HG03442 (cell line): ENCODE measurements around the gene NPFF.

Source experiments
- ATAC-seq: cut with Tn5 transposase; IDR thresholded peaks from one replicate; pipeline ENCODE4 v1.9.1; 2021; ENCODE audit warnings: mild to moderate bottlenecking, moderate library complexity; ENCODE audit not compliant: unreplicated experiment

The NPFF gene

DNA sequence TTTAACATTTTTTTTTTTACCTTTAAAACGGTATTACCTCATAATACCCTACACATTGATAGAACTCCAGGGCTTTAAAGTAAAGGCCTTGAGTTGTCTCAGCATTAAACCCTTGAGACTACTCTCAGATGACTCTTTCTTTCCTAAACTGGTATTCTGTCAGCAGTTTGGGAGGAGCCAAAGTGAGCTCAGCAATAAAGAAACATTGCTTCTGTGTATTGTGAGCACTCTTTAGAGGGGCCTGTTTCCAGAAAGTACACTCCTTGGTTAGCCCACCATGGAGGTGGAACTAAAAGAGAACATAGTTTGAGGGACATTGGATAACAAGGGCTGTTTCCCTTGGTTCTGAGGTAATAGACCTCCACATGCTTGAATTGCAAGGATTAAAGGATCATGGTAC lies 28.4 kb downstream of the NPFF start:
- no peak for ATAC-seq

DNA sequence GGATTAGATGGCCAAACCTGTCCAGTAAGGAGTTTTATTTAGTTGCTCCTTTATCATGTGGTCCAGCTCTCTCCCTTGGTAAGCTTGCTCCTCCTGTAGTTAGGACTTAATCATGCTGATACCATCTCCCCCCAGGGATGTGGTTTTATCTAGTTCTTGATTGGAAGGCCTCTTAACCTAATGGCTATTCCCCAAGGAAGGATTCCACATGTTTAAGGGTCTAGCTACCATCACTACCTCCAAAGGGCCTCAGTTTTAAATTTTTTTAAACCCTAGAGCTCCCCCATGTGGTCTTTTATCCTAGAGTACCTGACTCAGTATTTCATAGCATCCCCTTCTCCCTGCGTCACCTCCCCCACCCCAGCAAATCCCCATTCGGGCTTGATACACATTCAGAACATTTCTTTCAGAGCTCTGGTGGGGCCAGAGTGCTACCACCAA lies 30.5 kb downstream of the NPFF start:
- no peak for ATAC-seq

DNA sequence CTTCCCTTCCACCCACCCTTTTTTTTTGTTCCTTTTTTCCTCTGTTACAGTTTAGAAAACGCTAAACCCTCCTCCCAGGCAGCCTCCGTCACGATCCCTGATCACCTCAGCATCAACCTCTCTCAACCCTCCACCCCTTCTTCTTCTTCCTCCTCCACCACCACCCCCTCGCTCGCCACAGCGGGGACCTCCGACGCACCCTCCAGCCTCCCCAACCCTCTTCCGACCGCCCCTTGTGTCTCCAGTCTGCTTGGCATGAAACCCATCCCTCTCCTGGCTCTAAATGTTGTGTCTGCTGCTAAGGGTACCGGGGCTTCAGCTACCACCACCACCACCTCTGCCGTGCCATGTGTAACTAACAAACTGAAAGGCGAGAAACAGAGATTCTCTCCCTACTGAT lies 32.5 kb downstream of the NPFF start:
- no peak for ATAC-seq

DNA sequence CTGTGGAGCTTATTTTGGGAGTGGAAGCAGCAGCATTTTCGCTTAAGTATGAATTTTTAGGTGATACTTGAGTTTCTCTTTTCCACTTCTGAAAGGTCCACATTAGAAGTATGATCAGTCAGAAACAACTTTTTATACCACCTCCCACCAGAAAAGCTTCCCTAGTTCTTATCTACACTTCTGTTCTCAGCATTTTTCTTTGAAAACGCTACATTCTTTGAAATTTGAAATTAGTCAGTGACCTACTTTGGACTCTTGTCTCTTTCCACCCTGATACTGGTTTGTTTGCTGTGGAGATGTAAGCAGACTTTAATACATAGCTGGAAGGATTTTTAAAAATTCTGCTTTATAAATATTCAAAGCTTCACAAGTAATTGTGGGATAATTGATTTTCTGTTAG lies 33.2 kb downstream of the NPFF start:
- no peak for ATAC-seq

DNA sequence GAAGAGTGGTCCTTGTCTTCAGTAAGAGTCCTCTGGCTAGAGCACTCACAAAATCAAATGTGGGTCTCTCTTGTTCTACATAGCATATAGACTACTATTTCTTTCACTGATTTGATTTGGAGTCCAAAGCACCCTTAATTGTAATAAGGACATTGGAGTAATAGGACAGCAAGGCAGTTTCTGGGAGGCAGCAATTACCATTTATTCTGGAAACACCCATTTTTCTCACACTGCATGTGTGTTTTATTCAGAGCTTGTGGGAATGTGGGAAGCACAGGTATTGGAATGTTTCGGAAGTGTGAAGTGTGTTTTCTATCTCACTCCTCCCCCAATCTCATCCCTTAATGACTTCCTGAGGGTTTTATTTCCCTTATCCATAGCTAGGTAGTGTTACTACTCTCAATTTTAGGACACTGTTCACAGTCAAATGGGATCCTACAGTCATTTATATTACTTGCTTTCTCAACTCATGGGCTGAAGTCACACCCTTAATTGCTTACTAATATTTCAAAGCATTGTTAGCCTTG lies 35.2 kb downstream of the NPFF start:
- ATAC-seq, result no peak

DNA sequence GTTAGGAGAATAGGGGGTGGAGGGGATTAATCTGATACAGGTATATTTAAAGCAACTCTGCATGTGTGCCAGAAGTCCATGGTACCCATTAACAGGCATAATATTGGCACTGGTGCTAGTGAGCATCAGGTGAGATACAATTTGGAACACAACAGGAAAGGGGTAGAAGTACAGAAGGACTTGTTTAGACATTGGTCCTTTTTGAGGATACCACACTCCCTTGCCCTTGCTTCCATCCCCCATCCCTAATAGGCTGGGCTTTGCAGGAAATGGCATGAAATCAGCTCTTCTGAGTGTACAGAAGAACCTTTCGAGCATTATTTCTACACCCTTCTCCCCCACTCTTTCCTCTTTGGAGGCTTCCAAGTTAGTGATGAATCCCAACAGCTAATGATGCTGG lies 39.0 kb downstream of the NPFF start:
- no peak for ATAC-seq

DNA sequence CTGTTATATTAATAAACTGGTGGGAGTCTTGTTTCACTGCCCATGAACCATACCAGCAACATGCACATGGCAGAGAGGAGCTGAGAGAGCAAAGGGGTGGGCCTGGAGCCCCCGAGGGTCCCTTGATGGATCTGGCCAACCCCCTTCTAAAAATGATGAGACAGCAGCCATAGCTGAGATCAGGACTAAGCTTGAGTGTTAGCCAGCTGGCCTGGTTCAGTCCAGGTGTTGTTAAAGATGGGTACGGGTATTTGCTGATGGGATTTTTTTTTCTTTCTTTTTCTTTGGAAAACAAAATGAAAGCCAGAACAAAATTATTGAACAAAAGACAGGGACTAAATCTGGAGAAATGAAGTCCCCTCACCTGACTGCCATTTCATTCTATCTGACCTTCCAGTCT lies 39.4 kb downstream of the NPFF start:
- ATAC-seq, result no peak

DNA sequence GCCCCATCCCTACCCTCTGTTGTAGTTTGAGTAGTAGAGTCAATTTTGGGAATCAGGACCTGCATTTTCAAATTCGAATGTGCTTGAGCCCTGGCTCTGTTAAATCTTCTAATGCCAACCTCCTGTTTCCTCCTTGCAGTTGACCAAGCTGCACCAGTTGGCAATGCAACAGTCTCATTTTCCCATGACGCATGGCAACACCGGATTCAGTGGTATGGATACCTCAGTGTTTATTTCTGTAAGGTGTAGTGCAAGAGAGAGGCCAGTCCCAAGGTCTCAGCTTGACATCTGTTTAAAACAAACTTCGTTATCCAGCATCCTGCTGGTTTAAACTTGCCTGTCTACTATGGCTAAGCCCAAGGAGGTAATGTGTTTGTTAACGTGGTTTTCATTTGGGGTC lies 40.2 kb downstream of the NPFF start:
- ATAC-seq, result no peak

DNA sequence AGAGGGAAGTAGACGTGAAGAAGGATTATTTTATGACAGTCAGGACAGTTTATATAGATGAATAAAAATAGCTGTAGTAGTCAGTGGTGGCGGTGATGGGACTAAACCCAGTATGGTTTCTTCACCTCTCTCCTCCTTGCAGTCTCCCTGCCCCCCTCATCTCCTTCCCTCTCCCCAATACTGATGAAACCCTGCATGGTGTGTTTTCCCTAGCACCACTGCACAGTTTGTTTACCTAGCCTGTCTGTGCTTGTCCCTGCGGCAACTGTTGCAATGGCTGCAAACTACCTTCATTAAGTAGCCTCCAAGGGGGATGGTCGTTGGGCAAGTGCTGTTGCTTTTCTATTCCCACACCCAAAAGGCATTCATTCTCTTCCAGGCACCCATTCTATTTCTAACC lies 40.6 kb downstream of the NPFF start:
- no peak for ATAC-seq

DNA sequence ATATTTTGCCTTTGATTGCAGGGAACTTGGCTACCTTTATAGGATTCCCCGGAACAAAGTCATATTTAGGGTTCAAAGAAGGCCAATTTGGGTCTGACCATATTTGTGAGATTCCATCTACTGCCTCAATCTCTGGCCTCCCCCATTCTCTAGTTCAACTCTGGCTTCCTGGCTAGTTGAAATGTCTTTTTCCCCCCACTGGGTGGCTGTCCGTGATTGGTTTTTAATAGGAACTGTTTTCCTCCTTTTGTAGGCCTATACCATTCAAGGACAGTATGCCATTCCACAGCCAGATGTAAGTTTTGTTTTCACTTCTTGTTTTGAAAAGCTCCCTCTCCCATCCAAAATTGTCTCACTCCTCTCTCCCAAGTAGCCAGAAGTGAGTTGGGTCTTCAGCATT lies 41.6 kb downstream of the NPFF start:
- no peak for ATAC-seq

DNA sequence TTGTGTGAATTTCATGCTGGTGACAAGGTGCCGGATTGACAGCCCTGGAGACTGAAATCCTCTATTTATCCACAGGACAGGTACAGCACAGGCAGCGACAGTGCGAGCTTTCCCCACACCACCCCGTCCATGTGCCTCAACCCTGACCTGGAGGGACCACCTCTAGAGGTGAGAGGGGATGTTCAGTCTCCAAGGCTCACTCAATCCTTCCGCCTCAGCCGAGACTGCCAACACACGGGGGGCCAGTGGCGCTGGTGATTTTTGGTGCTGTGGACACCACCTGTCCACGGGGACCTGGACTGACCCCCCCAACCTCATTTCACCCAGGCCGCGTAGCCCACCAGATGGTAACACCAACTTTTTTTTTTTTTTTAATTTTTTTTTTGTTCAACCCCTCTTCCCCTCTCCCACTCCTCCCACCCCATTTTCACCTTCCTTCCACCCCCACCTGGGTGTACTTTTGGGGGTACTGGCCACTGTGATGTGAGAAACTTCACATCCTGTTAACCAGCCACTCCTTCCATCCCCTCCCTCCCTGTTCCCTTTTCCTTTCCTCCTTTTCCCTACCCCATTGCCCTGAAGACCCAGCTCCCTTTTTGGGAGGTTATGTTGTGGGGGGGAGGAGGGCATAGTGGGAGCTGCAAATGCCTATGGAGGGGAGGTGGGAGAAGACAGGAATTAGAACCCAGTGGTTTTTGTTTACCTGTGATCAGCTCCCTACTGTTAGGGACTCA lies 42.4 kb downstream of the NPFF start:
- ATAC-seq, result no peak

DNA sequence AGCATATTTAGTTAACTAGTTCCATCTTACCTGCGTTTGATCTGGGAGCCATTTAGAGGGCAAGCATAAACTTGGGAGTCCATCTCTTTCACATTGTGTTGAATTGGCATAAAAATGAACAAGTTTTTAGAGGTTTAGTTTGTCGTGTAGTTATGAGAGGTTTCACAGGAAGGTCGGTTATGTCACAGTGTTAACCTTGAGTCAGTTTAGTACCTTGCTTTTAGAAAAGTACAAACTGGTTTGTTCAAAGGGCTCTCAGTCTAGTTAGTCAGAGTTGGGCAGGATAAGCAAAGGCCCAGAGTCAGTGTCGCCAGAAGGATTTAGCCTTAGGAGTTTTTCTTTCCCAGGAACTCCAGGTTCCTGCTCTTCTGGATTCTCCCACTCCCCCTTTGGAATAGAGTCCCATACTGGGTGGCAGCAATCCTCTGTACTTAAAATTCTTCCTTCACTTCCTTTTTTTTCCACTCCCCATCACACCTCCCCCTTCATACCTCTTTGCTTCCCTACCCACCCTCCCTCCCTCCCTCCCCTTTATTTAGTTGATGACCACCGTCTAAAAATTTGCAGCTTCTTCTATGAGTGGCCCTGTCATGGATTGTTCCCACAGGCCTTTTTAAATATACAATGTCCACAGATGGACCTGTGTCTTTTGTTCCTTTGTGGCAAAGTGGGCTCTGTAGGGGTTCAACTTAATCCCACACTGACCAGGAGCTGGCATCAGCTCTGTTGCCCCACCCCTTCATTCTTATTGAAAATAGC lies 43.3 kb downstream of the NPFF start:
- no peak for ATAC-seq

DNA sequence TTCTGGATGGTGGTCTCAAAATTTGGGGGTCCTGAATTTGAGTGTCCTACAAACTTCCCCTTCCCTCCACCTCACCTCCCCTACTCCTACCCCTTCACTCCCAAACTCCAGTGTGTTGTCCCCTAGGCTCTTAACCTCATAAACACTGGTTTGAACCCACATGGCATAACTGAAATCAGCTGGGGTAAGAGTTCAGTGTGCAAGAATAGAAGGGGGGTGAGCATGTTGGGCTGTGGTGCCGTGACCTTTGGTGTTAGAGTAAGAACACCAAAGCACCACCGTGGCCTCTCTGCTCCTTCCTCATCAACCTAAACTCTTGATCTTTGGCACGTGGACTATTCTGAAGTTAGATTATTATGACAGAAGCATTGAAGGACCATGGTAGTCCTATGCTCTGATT lies 44.3 kb downstream of the NPFF start:
- ATAC-seq, result no peak

DNA sequence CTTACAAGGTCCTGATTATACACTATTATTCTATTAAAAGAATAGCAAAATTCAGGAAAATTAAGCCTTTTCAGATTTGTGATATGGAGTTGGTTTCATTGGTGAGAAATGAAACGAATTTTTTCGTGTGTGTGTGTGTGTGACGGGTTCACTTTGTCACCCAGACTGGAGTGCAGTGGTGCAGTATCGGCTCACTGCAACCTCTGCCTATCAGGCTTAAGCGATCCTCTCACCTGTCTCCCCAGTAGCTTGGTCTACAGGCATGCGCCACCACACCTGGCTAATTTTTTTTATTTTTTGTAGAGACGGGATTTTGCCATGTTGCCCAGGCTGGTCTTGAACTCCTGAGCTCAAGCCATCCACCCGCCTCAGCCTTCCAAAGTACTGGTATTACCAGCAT lies 45.7 kb downstream of the NPFF start:
- no peak for ATAC-seq

DNA sequence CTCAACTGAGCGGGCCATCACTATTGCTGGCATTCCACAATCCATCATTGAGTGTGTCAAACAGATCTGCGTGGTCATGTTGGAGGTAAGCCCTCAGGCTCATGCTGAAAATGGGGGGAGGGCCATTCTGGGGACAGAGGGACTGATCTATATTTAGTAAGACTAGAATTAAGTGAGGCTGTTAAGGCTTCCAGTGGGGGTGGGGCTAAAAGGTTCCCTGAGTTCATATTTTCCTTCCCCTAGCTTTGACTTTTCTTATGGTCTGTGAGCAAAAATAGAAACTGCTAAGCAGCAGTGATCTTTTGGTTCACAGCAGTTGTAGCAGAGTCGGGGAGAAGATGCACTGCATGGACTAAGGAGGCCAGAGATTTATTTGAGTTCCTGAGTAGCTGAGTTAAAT lies 46.2 kb downstream of the NPFF start:
- no peak for ATAC-seq

DNA sequence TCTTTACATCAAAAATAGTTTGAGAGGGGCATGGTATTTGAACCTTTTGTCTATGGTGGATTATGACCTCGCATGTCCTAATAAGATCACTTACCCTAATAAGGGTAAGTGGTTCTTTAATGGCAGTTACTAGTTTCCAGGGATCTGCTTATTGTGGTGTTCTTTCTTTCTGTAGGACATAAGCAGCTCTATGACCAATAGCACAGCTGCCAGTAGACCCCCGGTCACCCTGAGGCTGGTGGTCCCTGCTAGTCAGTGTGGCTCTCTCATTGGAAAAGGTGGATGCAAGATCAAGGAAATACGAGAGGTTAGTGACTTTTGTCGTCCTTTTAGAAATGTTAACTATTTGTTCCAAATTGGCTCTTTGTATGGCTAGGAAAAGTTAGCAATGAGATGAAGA lies 48.2 kb downstream of the NPFF start:
- ATAC-seq, result no peak
